SK-MEL-5 (cell line): Measurements from ENCODE around the gene PRKCE. TPM values are rescaled to one million over a fixed set of nuclear protein-coding genes. Genes with fewer than 3 reads are reported as not detected.

ENCODE experiments used
- DNase-seq: peaks from one replicate; pipeline ENCODE4 v3.0.0-alpha.2; 2016; ENCODE audit warnings: low read depth, low spot score
- in situ Hi-C: cut with HindIII; loops from 2 replicates; pipeline ENCODE4 v1.10.0; 2016; ENCODE audit warnings: low sequenced_read_pairs, high pct_unique_total_duplicates, low pct_unique_long_range_greater_than_20kb
- total RNA-seq: library from RNA; depleted of rRNA; stranded (reverse); fragments of >200 nt; shearing (Covaris generic); gene quantifications from 2 replicates; pipeline ENCODE4 v1.2.3, GENCODE V29; 2014

Gene PRKCE
- total RNA-seq, 1 experiment from 2014 or later = 22.9 TPM

- in situ Hi-C loops = no loop called here
- no peak for DNase-seq
Measured at GRCh38 chr2:45965871-45966498, 314.5 kb downstream of the PRKCE start.

GRCh38 chr2:45968946-45969584, 317.6 kb downstream of the PRKCE start:
- DNase-seq = no peak
- in situ Hi-C loops = no loop called here

- in situ Hi-C loops = no loop called here
- no peak for DNase-seq
Measured at GRCh38 chr2:45973426-45973825, 322.0 kb downstream of the PRKCE start.

- no peak for DNase-seq
- in situ Hi-C loops = no loop called here
Measured at GRCh38 chr2:45974056-45974455, 322.6 kb downstream of the PRKCE start.

- DNase-seq = peak; percentile 43
- in situ Hi-C loops = no loop called here
Measured at GRCh38 chr2:45974762-45975408, 323.4 kb downstream of the PRKCE start.

- in situ Hi-C loops = no loop called here
- no peak for DNase-seq
Measured at GRCh38 chr2:45975752-45976517, 324.5 kb downstream of the PRKCE start.

- in situ Hi-C loops = no loop called here
Measured at GRCh38 chr2:45978302-45978859, 326.9 kb downstream of the PRKCE start.

GRCh38 chr2:45979065-45979464, 327.6 kb downstream of the PRKCE start:
- in situ Hi-C loops = no loop called here
- DNase-seq = no peak

More at GRCh38 chr2:45978302-45978859, 326.9 kb downstream of the PRKCE start:
- no peak for DNase-seq

- DNase-seq = no peak
- in situ Hi-C loops = no loop called here
Measured at GRCh38 chr2:45980161-45980865, 328.8 kb downstream of the PRKCE start.

GRCh38 chr2:45981384-45981930, 330.0 kb downstream of the PRKCE start:
- DNase-seq = no peak
- in situ Hi-C loops = no loop called here

GRCh38 chr2:45982096-45982495, 330.6 kb downstream of the PRKCE start:
- in situ Hi-C loops = no loop called here
- no peak for DNase-seq

GRCh38 chr2:45983213-45983612, 331.7 kb downstream of the PRKCE start:
- DNase-seq = no peak
- in situ Hi-C loops = no loop called here

GRCh38 chr2:45984366-45984765, 332.9 kb downstream of the PRKCE start:
- no peak for DNase-seq
- in situ Hi-C loops = no loop called here

- no peak for DNase-seq
- in situ Hi-C loops = no loop called here
Measured at GRCh38 chr2:45984896-45985473, 333.5 kb downstream of the PRKCE start.

- in situ Hi-C loops = no loop called here
- DNase-seq = no peak
Measured at GRCh38 chr2:45986509-45986908, 335.0 kb downstream of the PRKCE start.

- in situ Hi-C loops = no loop called here
- DNase-seq = no peak
Measured at GRCh38 chr2:45987856-45988255, 336.4 kb downstream of the PRKCE start.

GRCh38 chr2:45988879-45989278, 337.4 kb downstream of the PRKCE start:
- in situ Hi-C loops = no loop called here
- no peak for DNase-seq
